Measurements from ENCODE around the gene SCN3B. TPM values are rescaled to one million over a fixed set of nuclear protein-coding genes. Genes with fewer than 3 reads are reported as not detected.

Gene SCN3B
- total and polyA plus RNA-seq, 4 donors, result 0.05 to 0.17 (median 0.05) TPM; not detected in 1

DNA sequence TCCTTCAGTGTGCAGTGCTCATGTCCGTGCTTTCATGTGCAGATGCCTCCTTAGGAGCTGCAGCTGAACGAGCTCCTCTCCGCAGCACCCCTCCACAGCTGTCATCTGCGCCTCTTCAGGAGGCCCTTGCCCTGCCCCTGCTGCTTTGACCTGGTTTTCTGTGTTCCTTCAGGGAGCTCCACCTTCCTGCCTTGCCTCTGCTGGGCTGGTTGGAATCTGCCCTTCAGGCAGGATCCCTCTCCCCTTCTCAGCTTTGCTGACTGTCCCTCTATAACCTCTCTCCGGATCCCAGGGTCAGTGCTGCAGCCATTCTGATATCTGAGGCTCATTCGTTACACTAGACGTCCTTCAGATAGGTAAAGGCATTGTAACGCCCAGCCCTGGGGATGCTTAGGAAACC is 67.9 kb downstream of the SCN3B start:
- H3K4me1 ChIP-seq (ENCODE audit: control insufficient read depth in 4 of 4, insufficient read depth in 4 of 4, low read length in 3 of 4), result peaks cover 0 to 4% (median 2%) of the 10 kb centered on the region in 4 donors
- H3K4me3 ChIP-seq (ENCODE audit: low read depth in 1 of 3, low read length in 3 of 3), result no peak overlapping the region
- H3K27ac ChIP-seq (ENCODE audit: low read depth in 1 of 2, low read length in 2 of 2), result no peak overlapping the region
- H3K36me3 ChIP-seq (ENCODE audit: control insufficient read depth in 4 of 4, insufficient read depth in 3 of 4, low read depth in 1 of 4, low read length in 3 of 4), result no peaks in the 10 kb centered on the region
- DNase-seq (ENCODE audit: low spot score), result no peak
- TF ChIP-seq RAD21 (IDR thresholded peaks at IDR 0.05) (no peak), HNF4A (conservative IDR thresholded peaks at IDR 0.05) (no peak), YY1 (IDR thresholded peaks at IDR 0.05) (no peak), GABPA (IDR thresholded peaks at IDR 0.05 in 1 of 2, conservative IDR thresholded peaks at IDR 0.05 in 1 of 2) (no peak), JUND (IDR thresholded peaks at IDR 0.05) (no peak), NR2F2 (IDR thresholded peaks at IDR 0.05) (no peak), HNF4G (IDR thresholded peaks at IDR 0.05) (no peak), SP1 (IDR thresholded peaks at IDR 0.05) (no peak), FOXA1 (IDR thresholded peaks at IDR 0.05) (no peak), EGR1 (IDR thresholded peaks at IDR 0.05; ENCODE audit: low read depth in 2 of 2) (no peak), RXRA (IDR thresholded peaks at IDR 0.05) (no peak)
- TF ChIP-seq, protein P1, sequence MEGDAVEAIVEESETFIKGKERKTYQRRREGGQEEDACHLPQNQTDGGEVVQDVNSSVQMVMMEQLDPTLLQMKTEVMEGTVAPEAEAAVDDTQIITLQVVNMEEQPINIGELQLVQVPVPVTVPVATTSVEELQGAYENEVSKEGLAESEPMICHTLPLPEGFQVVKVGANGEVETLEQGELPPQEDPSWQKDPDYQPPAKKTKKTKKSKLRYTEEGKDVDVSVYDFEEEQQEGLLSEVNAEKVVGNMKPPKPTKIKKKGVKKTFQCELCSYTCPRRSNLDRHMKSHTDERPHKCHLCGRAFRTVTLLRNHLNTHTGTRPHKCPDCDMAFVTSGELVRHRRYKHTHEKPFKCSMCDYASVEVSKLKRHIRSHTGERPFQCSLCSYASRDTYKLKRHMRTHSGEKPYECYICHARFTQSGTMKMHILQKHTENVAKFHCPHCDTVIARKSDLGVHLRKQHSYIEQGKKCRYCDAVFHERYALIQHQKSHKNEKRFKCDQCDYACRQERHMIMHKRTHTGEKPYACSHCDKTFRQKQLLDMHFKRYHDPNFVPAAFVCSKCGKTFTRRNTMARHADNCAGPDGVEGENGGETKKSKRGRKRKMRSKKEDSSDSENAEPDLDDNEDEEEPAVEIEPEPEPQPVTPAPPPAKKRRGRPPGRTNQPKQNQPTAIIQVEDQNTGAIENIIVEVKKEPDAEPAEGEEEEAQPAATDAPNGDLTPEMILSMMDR (IDR thresholded peaks at IDR 0.05; ENCODE audit: low read depth, low read length, missing input control), result no peak
- TF ChIP-seq, protein P2, sequence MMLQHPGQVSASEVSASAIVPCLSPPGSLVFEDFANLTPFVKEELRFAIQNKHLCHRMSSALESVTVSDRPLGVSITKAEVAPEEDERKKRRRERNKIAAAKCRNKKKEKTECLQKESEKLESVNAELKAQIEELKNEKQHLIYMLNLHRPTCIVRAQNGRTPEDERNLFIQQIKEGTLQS (IDR thresholded peaks at IDR 0.05), result no peak
- TF ChIP-seq, protein P3, sequence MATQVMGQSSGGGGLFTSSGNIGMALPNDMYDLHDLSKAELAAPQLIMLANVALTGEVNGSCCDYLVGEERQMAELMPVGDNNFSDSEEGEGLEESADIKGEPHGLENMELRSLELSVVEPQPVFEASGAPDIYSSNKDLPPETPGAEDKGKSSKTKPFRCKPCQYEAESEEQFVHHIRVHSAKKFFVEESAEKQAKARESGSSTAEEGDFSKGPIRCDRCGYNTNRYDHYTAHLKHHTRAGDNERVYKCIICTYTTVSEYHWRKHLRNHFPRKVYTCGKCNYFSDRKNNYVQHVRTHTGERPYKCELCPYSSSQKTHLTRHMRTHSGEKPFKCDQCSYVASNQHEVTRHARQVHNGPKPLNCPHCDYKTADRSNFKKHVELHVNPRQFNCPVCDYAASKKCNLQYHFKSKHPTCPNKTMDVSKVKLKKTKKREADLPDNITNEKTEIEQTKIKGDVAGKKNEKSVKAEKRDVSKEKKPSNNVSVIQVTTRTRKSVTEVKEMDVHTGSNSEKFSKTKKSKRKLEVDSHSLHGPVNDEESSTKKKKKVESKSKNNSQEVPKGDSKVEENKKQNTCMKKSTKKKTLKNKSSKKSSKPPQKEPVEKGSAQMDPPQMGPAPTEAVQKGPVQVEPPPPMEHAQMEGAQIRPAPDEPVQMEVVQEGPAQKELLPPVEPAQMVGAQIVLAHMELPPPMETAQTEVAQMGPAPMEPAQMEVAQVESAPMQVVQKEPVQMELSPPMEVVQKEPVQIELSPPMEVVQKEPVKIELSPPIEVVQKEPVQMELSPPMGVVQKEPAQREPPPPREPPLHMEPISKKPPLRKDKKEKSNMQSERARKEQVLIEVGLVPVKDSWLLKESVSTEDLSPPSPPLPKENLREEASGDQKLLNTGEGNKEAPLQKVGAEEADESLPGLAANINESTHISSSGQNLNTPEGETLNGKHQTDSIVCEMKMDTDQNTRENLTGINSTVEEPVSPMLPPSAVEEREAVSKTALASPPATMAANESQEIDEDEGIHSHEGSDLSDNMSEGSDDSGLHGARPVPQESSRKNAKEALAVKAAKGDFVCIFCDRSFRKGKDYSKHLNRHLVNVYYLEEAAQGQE (IDR thresholded peaks at IDR 0.05), result no peak
- TF ChIP-seq, protein P4, sequence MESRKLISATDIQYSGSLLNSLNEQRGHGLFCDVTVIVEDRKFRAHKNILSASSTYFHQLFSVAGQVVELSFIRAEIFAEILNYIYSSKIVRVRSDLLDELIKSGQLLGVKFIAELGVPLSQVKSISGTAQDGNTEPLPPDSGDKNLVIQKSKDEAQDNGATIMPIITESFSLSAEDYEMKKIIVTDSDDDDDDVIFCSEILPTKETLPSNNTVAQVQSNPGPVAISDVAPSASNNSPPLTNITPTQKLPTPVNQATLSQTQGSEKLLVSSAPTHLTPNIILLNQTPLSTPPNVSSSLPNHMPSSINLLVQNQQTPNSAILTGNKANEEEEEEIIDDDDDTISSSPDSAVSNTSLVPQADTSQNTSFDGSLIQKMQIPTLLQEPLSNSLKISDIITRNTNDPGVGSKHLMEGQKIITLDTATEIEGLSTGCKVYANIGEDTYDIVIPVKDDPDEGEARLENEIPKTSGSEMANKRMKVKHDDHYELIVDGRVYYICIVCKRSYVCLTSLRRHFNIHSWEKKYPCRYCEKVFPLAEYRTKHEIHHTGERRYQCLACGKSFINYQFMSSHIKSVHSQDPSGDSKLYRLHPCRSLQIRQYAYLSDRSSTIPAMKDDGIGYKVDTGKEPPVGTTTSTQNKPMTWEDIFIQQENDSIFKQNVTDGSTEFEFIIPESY (IDR thresholded peaks at IDR 0.05), result no peak
- TF ChIP-seq, protein P5, sequence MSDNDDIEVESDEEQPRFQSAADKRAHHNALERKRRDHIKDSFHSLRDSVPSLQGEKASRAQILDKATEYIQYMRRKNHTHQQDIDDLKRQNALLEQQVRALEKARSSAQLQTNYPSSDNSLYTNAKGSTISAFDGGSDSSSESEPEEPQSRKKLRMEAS (IDR thresholded peaks at IDR 0.05), result no peak
- WGBS, result 90% methylated on average over 8 of the region's 8 CpGs
- H3K9ac ChIP-seq (ENCODE audit: low read depth in 1 of 2, low read length in 2 of 2), result no peak overlapping the region
- no peaks in the 10 kb centered on the region for H3K27me3 ChIP-seq (ENCODE audit: control insufficient read depth in 4 of 4, insufficient read depth in 4 of 4, low read length in 3 of 4)
- no peaks in the 10 kb centered on the region for H3K9me3 ChIP-seq (ENCODE audit: control insufficient read depth in 4 of 4, low read length in 3 of 4)

DNA sequence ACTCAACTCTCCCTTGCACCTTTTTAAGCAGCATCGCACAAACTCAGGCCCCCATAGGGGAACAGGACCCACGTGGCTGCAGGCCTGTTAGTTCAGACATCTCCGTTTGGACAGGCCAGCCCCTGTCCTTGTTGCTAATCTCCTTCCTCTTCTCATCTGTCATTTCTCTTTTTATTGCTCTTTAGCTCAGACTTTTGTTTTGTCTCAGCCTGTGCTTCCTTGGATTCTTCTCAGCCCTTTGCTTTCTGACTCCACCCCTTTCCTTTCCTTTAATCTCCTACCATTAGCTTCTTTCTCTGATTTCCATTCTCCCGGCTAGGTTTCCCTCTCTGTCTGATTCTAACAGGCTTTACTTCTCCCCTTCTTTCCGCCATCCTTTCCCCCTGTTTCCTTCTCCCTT is 68.7 kb downstream of the SCN3B start:
- Histone ChIP-seq H3K27ac (ENCODE audit: low read depth in 1 of 2, low read length in 2 of 2) (no peak overlapping the region), H3K36me3 (ENCODE audit: control insufficient read depth in 4 of 4, insufficient read depth in 3 of 4, low read depth in 1 of 4, low read length in 3 of 4) (no peaks in the 10 kb centered on the region), H3K9me3 (ENCODE audit: control insufficient read depth in 4 of 4, low read length in 3 of 4) (no peaks in the 10 kb centered on the region), H3K4me3 (ENCODE audit: low read depth in 1 of 3, low read length in 3 of 3) (no peak overlapping the region), H3K27me3 (ENCODE audit: control insufficient read depth in 4 of 4, insufficient read depth in 4 of 4, low read length in 3 of 4) (no peaks in the 10 kb centered on the region), H3K4me1 (ENCODE audit: control insufficient read depth in 4 of 4, insufficient read depth in 4 of 4, low read length in 3 of 4) (peaks cover 0 to 4% (median 2%) of the 10 kb centered on the region in 4 donors), H3K9ac (ENCODE audit: low read depth in 1 of 2, low read length in 2 of 2) (no peak overlapping the region)
- no peak for DNase-seq (ENCODE audit: low spot score)
- WGBS, result 74% methylated on average over 5 of the region's 5 CpGs
- TF ChIP-seq, protein P5 (IDR thresholded peaks at IDR 0.05), result no peak
- TF ChIP-seq, protein P1 (IDR thresholded peaks at IDR 0.05; ENCODE audit: low read depth, low read length, missing input control), result no peak
- TF ChIP-seq, protein P2 (IDR thresholded peaks at IDR 0.05), result no peak
- TF ChIP-seq, protein P4 (IDR thresholded peaks at IDR 0.05), result no peak
- TF ChIP-seq RAD21 (IDR thresholded peaks at IDR 0.05) (no peak), GABPA (IDR thresholded peaks at IDR 0.05 in 1 of 2, conservative IDR thresholded peaks at IDR 0.05 in 1 of 2) (no peak), HNF4A (conservative IDR thresholded peaks at IDR 0.05) (no peak), RXRA (IDR thresholded peaks at IDR 0.05) (no peak), SP1 (IDR thresholded peaks at IDR 0.05) (no peak)

All from liver (tissue), 9 donors.